Suprapubic skin (tissue), 4 donors: Measurements from ENCODE around the gene AK3.

ENCODE experiments used
- CTCF ChIP-seq, 2 donors: fragments of 200-600 bp in 1 of 2; fragments of 450-650 bp in 1 of 2; sonication (generic) in 1 of 2; IDR thresholded peaks; one replicate each; pipeline ENCODE4 v1.5.1; 2016 to 2019; ENCODE audit warnings: antibody characterized with exemption in 2 of 2, mild to moderate bottlenecking in 1 of 2, moderate library complexity in 1 of 2
- POLR2A ChIP-seq, 2 donors: fragments of 450-650 bp; IDR thresholded peaks; one replicate each; pipeline ENCODE4 v1.6.1; 2017; ENCODE audit warnings: antibody characterized with exemption in 2 of 2, mild to moderate bottlenecking in 2 of 2, moderate library complexity in 2 of 2
- POLR2AphosphoS5 ChIP-seq, 3 donors: sonication (generic); formaldehyde crosslinking; IDR thresholded peaks; one replicate each; pipeline ENCODE4 v1.6.1; 2017; ENCODE audit warnings: antibody characterized with exemption in 3 of 3

- no peak for TF ChIP-seq POLR2AphosphoS5 (IDR thresholded peaks at IDR 0.05)
- no peak for TF ChIP-seq POLR2A (IDR thresholded peaks at IDR 0.05)
- TF ChIP-seq CTCF (IDR thresholded peaks at IDR 0.05), result no peak
Observed at GRCh38 chr9:4746278-4747030, 5.5 kb upstream of the AK3 start.
